ENCODE data around the gene COPE.
A peak's percentile ranks its signal among the peaks of the same experiment; 100 is the strongest.
"Not testable (repeated sequence)": the region's sequence is repeated elsewhere in the genome, so short reads cannot be mapped to it uniquely, and the experiment has no call there.

COPE gene

DNA sequence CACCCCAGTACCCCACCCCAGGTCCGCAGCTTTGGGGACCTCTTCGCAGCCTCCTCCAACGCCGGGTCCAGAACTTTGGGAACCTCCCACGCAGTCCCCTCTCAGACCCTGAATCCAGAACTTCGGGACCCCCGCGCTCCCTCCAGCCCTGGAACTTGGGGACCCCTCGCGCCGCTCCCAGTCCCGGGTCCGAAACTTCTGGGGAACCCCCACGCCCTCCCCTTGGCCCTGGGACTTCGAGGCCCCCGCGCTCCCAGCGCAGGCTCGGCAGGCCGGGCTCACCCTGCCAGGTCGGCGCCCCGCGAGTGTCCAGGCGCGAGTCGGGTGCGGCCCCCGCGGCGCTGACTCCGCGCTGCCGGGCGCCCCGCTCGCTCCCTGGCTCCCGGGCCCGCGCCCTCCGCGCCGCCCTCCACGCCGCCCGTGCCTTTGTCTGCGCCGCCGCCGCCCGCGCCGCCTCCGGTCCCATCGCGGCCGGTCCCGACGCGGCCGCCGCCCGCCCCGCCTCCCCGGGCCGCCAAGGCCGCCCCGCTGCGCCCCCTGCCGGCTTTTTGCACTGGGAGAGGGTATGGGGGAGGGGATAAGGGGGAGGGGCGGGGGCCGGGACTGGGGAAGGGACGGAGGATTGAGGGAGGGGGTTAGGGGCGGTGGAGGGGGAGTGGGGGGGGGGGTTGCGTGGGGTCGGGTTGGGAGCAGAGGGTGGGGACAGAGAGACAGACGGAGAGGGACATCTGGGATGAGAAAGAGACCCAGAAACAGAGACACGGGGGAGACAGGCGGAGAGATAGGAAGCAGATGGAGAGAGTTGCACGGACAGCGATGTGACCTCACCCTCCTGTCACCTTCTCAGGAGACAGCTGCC, 21.8 kb upstream of the COPE start, which contains the start of gene HOMER3:
Gene HOMER3, minus strand, starts transcription at position 449 of the 859 bp plus-strand sequence. CDS start 2,235 bp downstream, outside the sequence.
- peak; percentile 78 to 82 for DNase-seq (ENCODE audit: low read depth in 2 of 2)

DNA sequence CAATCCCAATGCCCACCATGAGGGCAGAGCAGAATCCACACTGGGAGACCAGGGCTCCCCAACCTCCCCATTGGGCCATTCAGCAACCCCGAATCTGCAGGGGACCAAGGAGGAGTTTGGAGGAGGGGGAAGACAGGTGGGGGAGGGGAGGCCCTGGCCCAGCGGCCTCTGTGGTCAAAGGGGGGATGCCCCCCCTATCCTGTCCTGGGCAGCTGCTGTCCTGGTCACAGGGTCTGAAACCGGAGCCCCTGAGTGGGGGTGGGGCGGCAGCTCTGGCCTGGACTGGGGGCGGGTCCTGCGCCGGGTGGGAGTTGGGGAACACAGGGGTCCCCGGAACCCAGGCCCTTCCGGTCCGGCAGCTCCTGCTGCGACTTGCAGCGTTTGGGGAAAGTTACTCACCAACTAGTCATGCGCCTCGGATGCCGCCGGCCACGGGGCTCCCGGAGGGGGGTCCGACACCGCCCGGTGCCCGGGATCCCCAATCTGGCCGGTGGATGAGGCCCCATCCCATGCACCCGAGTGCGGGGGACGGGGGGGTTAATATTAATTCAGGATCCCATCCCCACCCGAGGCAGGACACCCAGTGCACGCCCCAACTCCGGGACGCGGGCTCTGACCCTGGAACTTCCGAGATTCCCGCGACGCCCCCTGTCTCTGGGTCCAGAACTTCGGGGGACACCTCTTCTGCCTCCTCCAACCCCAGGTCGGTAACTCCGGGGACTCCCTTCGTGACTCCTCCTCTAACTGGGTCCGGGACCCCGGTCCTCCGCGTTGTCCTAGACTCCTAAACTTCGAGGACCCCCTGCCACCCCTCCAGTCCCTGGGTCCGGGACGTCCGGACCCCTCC, 21.0 kb upstream of the COPE start:
- DNase-seq (ENCODE audit: low read depth in 2 of 2) = no peak

DNA sequence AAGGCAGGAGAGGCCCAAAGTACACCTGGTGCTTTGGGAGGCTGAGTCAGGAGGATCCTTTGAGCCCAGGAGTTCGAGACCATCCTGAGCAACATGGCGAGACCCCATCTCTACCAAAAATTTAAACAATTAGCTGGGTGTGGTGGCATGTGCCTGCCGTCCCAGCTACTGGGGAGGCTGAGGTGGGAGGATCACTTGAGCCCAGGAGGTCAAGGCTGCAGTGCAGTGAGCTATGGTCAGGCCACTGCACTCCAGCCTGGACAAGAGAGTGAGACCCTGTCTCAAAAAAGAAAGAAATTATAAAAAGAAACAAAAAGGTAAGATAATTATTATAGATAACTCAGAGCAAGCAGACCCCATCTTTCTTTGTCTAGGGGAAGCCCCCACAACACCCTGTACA, 20.0 kb upstream of the COPE start:
- DNase-seq (ENCODE audit: low read depth in 2 of 2) = no peak

DNA sequence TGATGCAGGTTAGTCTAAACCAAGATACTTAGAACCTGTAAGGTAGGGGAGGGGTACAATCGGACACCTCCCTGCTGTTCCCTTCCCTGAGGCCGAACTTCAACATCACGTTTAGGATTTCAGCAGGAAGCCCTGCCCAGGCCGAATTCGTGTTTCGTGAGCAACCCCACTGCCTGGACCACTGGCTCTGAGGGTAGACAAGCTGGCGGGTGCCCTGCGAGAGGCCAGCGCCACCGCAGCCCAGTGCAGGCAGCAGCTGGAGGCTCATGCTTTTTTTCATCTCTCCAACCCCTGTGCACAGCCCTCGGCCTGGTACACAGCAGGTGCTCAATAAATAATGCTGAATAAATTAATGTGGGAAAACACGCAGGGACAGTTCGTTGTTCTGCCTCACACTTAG, 14.1 kb upstream of the COPE start:
- no peak for DNase-seq (ENCODE audit: low read depth in 2 of 2)

DNA sequence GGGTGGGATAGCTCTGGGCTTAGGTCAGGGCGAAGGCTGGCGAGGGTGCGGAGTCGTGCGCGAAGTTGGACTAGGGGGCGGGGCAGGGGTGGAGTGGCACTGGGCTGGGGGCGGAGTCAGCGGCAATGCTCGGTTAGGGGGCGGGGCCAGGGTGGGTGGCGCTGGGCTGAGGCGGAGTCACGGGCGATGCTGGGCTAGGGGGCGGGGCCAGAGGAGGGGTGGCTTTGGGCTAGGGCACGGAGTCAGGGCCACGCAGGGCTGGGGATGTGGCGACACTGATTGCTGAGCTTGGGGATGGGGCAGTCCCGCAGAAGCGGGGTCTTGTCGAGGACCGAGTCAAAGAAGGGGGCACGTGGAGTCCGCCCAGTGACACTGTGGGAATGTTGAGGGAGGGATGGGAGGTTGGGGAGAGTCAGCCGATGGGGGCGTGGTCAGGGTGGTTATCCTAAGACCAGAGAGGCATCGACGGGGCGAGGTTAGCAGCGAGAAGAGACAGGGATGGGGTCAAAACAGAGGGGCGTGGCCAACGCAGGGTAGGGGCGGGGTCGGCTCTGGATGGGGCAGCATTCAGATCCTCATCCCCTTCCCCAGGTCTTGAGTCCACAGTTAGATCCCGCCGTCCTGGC, 13.1 kb upstream of the COPE start:
- DNase-seq (ENCODE audit: low read depth in 2 of 2) = peak; percentile 77 to 87

DNA sequence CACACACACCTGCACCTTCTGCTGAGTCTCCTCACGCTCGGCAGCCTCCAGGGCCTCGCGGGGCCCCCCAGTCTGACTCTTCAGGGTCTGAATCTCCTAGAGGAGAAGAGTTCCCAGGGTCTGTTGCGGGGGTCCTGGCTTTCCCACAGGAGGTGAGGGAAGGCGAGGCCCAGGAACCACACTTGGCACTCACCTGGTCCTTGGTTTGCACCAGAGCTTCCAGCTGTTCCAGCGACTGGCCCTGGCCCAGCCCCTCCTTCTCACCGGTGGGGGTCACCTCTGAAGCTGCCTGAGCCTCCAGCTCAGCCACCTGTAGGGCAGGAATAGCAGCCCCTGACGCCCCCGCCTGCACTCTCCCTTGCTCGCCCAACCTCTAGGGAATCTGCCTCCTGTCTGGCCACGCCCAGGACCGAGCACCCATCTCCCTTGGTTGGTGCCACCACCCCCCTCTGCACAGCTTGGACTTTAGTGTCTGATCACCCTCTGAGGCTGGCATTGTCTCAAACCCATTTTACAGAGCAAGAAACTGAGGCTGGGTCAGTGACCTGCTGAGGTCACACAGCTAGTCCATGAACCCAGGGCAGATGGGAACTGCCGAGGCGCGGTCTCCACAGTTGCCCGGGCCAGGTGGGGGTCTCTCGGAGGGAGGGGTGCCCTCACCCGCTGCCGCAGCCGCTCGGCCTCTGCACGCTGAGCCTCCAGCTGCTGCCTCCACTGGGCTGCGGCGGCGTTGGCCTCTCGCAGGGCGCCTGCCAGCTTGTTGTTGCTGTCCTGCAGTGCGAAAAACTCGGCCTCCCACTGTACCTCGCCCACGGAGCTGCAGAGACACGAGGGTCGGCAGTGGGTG, 12.4 kb upstream of the COPE start:
- no peak for DNase-seq (ENCODE audit: low read depth in 2 of 2)

DNA sequence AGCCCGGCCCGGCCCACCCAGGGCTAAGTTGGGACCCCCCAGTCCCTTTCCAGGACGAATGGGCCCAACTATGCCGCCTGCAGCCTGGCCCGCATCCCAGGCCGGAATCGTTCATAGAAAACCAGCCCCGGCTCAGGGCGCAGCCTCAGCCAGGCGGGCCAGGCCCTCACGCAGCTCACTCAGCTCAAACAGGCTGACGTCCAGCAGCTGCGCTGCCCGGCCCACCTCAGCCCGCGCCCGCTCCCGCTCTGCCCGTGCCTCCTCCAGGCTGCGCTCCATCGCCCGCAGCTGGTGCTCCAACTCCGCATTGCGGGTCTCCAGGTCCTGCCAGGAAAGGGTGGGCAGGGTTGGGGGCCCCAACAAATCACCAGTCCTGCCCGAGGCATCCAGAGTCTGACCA, 10.1 kb upstream of the COPE start:
- DNase-seq (ENCODE audit: low read depth in 2 of 2) = no peak

DNA sequence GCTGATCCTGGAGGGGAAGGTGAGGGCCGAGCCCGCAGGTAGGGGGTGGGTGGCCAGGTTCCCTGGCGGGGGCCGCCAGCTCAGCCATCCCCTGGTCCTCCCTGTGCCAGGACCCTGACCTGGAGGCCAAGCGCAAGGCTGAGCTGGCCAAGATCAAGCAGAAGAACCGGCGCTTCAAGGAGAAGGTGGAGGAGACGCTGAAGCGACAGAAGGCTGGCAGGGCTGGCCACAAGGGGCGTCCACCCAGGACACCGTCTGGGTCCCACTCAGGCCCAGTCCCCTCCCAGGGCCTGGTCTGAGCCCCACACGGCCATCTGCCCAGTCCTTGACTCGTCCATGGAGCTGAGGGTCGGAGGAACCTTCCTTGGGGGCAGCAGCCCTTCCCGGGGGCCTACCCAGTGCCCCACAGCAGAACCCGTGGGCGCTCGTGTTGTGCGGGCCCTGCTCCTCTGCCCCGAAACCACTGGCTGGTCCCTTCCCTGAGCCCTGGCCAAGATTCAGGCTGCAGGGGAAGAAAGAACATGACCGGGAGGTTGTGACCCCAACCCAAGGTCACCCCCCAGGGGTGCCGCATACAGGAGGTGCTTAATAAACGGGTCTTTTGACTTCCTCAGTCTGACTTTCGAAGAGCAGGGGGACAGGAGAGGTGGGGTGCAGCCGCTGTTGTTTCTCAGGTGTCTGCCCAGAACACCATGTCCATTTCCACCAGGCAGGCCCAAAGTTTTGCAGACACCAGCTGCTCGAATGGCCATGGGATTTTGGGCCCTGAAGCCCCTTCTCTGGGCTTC, 9.0 kb upstream of the COPE start:
- DNase-seq (ENCODE audit: low read depth in 2 of 2) = no peak

DNA sequence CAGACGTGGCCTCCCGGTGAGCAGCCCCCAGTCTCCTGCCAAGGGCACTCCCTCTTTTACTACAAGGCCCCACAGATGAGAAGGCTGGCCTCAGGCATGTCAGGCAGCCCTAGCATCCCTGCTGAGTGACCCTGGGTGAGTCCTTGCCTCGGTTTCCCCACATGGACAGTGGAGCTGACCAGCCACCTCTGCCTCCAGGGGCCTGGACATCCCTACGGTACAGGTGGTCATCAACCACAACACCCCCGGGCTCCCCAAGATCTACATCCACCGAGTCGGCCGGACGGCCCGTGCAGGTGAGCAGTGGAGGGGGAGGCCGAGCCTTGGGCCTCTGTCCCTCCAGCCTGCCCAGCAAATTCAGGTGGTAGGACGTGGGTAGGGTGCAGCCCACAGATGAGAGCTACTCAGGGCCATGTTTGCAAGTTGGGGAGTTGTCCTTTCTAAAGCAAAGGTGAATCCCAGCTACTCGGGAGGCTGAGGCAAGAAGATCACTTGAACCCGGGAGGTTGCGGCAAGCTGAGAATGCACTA, 5.6 kb upstream of the COPE start:
- DNase-seq (ENCODE audit: low read depth in 2 of 2) = no peak

DNA sequence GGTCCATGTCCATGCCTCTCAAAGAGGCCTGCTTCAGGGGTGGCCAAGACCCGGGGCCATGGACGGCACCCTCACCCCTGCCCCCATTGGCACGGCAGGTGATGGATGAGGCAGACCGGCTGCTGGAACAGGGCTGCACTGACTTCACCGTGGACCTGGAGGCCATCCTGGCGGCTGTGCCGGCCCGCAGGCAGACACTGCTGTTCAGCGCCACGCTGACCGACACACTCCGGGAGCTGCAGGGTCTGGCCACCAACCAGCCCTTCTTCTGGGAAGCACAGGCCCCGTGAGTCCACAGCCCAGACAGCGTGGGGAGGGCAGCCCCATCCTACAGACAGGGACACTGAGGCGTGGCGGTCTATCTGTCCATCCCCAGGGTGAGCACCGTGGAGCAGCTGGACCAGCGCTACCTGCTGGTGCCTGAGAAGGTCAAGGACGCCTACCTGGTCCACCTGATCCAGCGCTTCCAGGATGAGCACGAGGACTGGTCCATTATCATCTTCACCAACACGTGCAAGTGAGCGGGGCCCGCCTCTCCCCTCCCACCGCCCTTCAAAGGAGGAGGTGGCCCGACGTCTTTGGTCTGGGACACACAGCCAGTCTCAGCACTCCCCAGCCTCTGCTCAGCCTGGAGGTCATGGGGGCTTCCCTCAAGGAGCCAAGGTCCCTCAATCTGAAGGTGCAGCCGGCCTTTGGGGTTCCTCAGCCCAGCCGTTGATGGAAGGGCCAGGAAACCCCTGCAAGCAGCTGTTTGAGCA, 3.2 kb upstream of the COPE start:
- DNase-seq (ENCODE audit: low read depth in 2 of 2) = no peak

DNA sequence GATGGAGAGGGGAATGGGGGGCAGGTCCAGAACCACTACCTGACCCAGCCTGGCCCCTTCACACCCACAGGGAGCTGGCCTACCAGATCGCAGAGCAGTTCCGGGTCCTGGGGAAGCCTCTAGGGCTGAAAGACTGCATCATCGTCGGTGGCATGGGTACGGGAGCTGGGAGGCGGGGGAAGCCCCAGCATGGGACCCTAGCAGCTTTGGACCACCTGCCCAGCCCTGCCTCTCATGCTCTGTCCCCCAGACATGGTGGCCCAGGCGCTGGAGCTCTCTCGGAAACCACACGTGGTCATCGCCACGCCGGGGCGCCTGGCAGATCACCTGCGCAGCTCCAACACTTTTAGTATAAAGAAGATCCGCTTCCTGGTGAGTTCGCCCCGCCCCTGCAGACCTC, 2.4 kb upstream of the COPE start:
- no peak for DNase-seq (ENCODE audit: low read depth in 2 of 2)

DNA sequence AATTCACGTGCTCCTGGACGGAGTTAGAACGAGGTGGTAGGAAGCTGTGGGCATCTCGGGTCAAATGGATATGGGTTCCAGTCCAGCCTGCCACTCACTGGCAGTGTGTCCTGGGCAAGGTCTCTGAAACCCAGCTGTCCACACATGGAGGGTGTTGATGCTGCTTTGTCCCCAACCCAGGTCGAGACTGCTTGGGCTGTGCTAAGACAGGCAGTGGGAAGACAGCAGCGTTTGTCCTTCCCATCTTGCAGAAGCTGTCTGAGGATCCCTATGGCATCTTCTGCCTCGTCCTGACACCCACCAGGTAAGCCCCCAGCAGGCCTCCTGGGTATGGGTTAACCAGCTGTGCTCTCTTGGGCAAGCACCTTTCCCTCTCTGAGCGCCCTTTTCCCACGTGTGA, 1.2 kb upstream of the COPE start:
- DNase-seq (ENCODE audit: low read depth in 2 of 2) = no peak

DNA sequence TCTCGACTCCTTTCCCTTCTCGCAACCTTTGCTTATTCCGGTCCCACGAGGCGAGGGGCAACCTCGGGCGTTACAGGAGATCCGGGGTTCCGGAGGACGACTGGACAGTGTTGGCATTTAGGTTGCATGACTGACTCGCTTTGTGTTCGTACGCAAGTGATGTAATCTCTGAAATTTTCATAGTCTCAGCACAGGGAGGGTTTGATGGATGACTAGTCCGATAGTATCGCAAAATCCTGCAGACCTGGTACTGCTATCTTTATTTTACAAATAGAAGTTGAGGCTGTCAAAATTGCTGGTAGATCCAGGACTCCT, 670 bp upstream of the COPE start:
- DNase-seq (ENCODE audit: low read depth in 2 of 2) = no peak

DNA sequence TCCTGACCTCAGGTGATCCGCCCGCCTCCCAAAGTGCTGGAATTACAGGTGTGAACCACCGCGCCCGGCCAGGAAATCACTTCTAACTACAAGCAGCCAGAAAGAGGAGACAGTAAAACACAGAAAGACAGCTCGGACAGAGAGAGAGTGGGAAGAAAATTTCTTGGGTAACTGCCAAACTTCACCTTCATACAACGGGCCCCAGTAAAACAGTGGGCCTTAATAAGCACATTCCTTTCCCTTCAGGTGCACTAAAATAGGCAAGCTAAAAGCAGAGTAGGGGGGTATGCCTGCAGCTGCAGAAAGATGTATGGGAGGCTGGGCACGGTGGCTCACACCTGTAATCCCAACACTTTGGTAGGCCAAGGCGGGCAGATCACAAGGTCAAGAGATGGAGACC, 1.6 kb downstream of the COPE start:
- DNase-seq (ENCODE audit: low read depth in 2 of 2) = not testable (repeated sequence)

DNA sequence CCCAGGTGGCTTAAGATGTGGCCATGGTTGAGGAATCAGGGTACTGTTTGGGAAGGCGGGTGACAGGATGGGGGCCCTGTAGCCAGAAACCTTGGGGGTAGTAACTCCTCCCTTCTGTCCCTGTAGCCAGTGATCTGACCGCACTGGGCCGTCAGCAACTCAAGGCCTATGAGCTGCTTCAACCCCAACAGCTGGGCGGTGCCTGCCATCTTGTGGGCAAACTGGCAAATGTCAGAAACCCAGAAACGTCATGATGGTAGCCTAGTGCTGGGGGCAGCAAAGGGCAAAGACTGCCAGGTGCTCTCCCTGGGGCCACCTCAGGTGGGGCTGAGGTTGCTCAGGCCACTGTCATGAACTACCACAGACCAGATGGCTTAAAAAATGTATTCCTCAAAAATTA, 3.5 kb downstream of the COPE start:
- no peak for DNase-seq (ENCODE audit: low read depth in 2 of 2)

DNA sequence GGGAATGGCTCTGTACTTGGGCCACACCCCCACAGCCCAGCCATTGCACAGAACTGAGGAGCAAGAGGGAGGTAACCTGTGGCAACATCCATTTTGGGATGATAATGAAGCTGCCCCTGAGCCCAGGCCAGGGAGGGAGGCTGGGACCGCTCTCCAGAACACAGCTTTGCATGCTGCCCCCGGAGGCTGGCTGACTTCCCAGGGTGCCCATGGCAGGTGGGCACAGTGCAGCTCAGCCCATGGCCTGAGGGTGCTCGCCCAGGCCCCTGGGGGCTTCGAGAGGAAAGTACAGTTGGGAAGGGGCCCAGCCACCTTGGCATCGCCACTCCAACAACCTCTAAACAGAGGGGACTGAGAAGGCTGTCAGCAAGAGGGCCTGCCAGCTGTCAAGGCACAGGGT, 5.7 kb downstream of the COPE start:
- DNase-seq (ENCODE audit: low read depth in 2 of 2) = no peak

DNA sequence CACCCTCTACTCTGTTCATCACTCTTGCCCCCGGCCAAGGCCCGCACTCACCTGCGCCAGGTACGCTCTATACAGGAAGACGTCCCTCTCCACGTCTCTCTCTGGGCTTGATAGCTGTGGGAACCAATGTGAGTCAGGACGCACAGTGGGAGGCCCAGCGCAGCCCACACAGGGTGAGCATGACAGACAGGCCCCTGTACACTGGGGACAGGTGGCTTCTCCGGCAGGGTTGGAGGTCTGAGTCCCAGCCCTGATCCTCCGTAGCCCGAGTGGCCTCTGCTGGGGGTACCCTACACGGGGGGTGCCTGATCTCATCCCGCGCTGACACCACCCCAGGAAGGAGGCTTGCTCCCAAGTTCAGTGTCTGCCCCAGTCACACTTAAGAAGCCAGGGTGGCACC, 6.3 kb downstream of the COPE start:
- no peak for DNase-seq (ENCODE audit: low read depth in 2 of 2)

DNA sequence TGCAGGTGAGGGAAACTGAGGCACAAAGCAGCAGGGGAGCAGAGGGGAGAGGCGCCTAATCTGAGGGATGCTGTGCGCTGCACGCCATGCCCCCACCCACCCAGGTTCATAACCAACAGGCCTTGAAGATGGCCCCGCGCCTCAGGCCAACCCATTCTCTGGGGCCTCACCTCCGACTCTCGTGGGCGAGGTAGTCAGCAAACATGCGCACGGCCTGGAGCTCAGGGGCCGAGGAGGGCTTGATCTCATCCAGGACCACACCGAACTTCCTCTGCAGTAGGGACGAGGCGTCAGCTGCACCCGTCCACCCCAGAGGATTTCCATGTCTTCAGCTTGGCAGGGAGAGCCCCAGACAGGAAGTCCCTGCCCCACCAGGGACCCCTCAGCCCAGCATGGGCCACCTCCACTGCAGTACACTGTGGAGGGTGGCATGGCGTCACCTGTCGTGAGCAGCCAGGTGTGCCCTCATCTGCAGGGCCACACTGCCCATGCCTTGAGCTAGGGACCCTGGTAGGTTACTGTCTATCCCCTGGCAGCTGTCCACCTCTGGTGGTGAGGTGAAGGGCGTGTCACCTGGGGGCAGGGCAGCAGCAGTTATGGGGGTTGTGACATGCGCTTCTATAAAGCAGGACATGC, 8.3 kb downstream of the COPE start:
- no peak for DNase-seq (ENCODE audit: low read depth in 2 of 2)

DNA sequence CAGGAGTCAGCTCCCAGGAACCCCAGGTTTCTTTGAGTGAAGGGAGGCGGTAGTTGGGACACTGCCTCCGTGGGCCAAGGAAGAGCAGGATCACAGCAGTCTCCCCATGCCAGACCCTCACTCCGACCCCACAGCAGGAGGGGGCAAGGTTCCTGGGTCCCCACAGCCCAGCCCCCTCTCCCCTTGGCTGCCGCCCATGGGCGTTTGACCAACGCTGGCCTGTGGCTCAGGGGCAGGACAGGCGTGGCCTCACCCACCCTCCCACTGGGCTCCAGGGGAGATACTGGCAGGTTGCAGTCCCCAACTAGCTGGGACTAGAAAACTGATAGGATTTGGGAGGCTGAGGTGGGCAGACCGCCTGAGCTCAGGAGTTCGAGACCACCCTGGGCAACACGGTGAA, 9.2 kb downstream of the COPE start:
- DNase-seq (ENCODE audit: low read depth in 2 of 2) = no peak
